ENCODE data around the gene SNTG2. TPM values are rescaled to one million over a fixed set of nuclear protein-coding genes. Genes with fewer than 3 reads are reported as not detected.

The SNTG2 gene
- total and polyA plus RNA-seq, 9 donors, result 0.17 to 5.7 (median 1.3) TPM; not detected in 1

GRCh38 chr2:1207962-1208510 is 257.4 kb downstream of the SNTG2 start:
- intact Hi-C loops (cut with DNase I), result no loop called here
- Histone ChIP-seq H3K9me3 (no peaks in the 10 kb centered on the region), H3K36me3 (no peaks in the 10 kb centered on the region), H3K4me3 (no peak overlapping the region), H3K27me3 (no peaks in the 10 kb centered on the region), H3K4me1 (ENCODE audit: insufficient read depth) (no peaks in the 10 kb centered on the region), H3K27ac (no peak overlapping the region)
- TF ChIP-seq POLR2A (IDR thresholded peaks at IDR 0.05), result no peak
- TF ChIP-seq CTCF (IDR thresholded peaks at IDR 0.05), result no peak
- no peak for TF ChIP-seq EP300 (IDR thresholded peaks at IDR 0.05)
- 77 to 94% (median 93%) methylated on average over 19 to 20 of the region's 20 CpGs for WGBS, 3 donors
- DNase-seq, result no peak

GRCh38 chr2:1208522-1208921 is 257.9 kb downstream of the SNTG2 start:
- no peaks in the 10 kb centered on the region for H3K4me1 ChIP-seq (ENCODE audit: insufficient read depth)
- DNase-seq, result no peak
- no peak for TF ChIP-seq EP300 (IDR thresholded peaks at IDR 0.05)
- TF ChIP-seq CTCF (IDR thresholded peaks at IDR 0.05), result no peak
- no peak for TF ChIP-seq POLR2A (IDR thresholded peaks at IDR 0.05)
- H3K27me3 ChIP-seq, result no peaks in the 10 kb centered on the region
- no peak overlapping the region for H3K27ac ChIP-seq
- H3K9me3 ChIP-seq, result no peaks in the 10 kb centered on the region
- no peaks in the 10 kb centered on the region for H3K36me3 ChIP-seq
- intact Hi-C loops (cut with DNase I), result no loop called here
- WGBS, 3 donors, result 88 to 92% (median 91%) methylated on average over 18 of the region's 18 CpGs
- H3K4me3 ChIP-seq, result no peak overlapping the region

DNA sequence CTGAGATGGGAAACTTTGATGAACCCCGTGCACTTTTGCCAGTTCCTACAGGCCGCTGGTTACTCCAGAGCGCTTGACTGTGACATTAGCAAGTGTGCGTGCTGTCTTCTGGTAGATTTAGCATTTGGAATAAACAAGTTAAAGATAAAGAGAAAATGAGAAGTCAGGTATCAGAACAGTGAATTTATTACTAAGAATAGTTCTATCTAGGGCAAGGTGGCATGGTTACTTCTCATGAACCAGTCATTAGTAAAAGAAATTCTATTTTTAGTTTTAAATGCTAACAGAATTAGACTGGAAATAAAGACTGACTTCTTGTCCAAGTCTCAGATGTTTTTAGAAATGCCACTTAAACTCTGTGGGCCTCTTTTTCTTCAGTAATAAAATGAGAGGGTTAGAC is 258.6 kb downstream of the SNTG2 start:
- no peaks in the 10 kb centered on the region for H3K36me3 ChIP-seq
- intact Hi-C loops (cut with DNase I), result no loop called here
- H3K4me1 ChIP-seq (ENCODE audit: insufficient read depth), result no peaks in the 10 kb centered on the region
- 85 to 97% (median 92%) methylated on average over 4 of the region's 4 CpGs for WGBS, 3 donors
- no peak for DNase-seq
- no peaks in the 10 kb centered on the region for H3K27me3 ChIP-seq
- no peak overlapping the region for H3K27ac ChIP-seq
- no peak for TF ChIP-seq CTCF (IDR thresholded peaks at IDR 0.05)
- TF ChIP-seq EP300 (IDR thresholded peaks at IDR 0.05), result no peak
- no peak for TF ChIP-seq POLR2A (IDR thresholded peaks at IDR 0.05)
- H3K4me3 ChIP-seq, result no peak overlapping the region
- H3K9me3 ChIP-seq, result no peaks in the 10 kb centered on the region

- H3K4me1 ChIP-seq (ENCODE audit: insufficient read depth), result no peaks in the 10 kb centered on the region
- intact Hi-C loops (cut with DNase I), result no loop called here
- H3K27me3 ChIP-seq, result no peaks in the 10 kb centered on the region
- H3K4me3 ChIP-seq, result no peak overlapping the region
- no peak for TF ChIP-seq CTCF (IDR thresholded peaks at IDR 0.05)
- TF ChIP-seq POLR2A (IDR thresholded peaks at IDR 0.05), result no peak
- no peak for TF ChIP-seq EP300 (IDR thresholded peaks at IDR 0.05)
- no peak overlapping the region for H3K27ac ChIP-seq
- no peaks in the 10 kb centered on the region for H3K36me3 ChIP-seq
- no peaks in the 10 kb centered on the region for H3K9me3 ChIP-seq
- DNase-seq, result no peak
- 82 to 98% (median 94%) methylated on average over 3 of the region's 3 CpGs for WGBS, 3 donors
Measured at GRCh38 chr2:1209761-1210160, 259.1 kb downstream of the SNTG2 start.
